ACHN (cell line): ENCODE measurements around the gene MROH2A.

Experiments
- DNase-seq: peaks from one replicate; pipeline ENCODE4 v3.0.0-alpha.2; 2015
- in situ Hi-C: cut with HindIII; loops from 2 replicates; pipeline ENCODE4 v1.10.0; 2017; ENCODE audit warnings: low sequenced_read_pairs, low pct_ligation_motif_present, low pct_unique_long_range_greater_than_20kb

MROH2A gene

DNA sequence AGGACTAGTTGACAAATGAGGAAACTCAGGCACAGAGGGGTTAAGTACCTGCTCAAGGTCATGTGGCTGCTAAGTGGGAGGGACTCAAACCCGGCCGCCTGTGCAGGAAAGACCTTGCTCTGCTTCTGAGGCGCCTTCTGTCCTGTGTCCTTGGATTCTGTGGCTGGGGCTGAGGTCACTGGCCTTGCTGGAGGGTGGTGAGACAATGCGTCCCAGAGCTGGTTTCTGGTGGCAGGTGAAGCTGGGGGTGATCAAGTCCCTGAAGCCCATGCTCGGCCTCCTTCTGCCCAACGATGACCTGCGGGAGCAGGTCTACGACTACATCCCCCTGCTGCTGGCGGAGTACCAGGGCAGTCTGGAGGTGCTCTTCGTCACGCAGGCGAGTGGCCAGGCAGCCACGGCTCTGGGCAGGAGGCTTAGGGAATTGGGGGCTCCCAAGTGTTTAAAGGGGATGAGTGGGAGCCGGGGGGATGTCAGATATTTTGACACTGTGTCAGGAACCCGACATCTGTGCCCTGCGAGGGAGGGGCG, 16.1 kb downstream of the MROH2A start:
- in situ Hi-C loops: no loop called here
- no peak for DNase-seq

DNA sequence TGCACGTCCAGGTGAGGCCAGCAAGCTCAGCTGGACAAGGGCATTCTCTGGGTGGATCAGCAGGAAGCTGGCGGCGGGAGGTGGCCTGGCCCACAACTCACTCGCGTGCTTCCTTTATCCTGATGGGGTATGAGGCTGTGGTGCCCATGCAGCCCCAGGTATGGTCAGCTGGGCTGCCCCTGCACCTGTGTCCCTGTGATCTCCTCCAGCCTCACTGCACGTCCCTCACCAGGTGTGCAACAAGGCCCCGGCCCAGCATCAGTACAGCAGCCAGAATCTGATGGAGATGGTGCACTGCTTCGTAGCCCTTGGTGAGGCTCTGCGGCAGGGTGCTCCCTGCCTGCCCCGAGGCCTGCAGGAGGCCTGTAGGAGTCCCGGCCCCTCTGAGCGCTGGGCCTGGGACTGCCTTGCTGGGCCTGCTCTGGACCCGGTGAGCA, 17.6 kb downstream of the MROH2A start:
- in situ Hi-C loops: no loop called here
- no peak for DNase-seq

DNA sequence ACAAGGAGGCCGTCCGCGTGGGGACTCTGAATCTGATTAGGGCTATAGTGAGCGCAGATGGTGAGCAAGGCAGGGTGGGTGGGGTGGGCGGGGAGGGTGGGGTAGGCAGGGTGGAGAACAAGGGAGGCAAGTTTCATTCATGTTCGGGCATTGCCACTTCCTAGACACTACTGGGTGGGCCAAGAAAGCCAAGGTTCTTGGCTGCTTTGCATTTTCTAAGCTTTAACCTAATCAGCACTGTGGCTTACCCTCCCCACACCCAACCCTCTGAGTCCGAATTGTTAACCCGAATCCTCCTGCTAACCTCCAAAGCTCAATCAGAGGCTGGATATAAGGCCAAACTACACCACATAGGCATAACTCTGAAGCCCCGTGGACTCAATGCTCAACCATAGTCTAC, 18.1 kb downstream of the MROH2A start:
- DNase-seq: no peak
- in situ Hi-C loops: no loop called here

DNA sequence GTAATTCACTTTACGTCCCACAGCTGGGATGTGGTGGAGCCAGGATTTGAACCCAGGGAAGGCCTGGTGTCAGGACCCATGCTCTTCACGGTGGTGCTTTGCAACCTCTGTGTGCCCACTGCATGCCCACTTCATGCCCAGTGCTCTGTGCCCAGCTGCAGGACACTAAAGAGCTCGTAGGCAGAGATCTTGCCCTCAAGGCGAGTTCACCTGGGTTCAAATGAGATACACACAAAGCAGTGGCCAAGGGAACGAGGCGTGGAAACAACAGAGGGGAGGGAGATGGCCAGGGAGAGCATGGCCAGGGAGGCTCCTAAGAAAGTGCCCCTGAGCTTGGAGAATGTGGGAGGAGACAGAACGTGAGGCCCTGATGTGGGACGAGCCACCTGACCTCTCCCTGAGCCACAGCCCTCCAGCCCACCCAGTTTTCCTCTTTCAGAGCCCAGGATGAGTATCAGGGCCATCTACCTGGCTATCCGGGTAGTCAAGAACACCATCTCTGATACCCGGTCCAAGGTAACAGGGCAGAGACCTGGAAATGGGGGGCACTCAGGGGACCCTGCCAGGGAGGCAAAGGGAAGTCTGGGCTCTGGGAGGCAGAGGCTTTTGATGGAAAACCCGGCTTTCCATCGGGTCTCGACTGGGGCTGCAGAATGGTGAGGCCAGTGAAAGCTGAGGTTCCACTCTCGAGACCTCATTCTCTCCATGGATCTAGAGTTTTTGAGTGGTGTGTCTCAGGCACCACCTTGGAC, 20.4 kb downstream of the MROH2A start:
- DNase-seq: no peak
- in situ Hi-C loops: no loop called here

DNA sequence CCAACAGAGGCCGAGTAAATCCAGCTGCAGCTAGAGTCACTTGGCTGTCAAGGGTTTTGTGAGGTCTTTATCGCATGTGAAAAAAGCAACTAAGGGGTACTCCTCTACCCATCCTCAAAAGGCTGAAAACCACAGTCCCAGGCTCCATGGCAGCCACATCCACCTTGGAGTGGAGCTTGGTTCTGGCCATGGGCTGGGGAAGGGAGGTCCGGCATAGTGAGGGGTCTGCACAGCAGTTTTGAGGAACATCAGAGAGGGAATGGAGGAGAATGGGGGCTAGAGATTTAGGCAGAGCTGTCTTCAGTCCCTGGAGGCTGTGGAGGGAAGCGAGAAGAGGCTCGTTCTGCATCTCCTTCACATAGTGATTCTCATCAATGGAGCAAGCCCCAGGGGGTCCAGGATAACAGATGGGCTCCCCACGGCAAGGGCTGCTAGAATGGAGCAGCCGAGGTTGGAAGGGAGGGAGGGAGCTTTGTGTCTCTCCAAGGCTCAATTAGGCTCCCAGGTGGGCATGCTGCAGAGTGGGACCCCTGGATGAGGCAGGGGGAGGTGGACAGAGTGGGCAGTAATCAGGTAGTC, 21.0 kb downstream of the MROH2A start:
- no peak for DNase-seq
- in situ Hi-C loops: no loop called here

DNA sequence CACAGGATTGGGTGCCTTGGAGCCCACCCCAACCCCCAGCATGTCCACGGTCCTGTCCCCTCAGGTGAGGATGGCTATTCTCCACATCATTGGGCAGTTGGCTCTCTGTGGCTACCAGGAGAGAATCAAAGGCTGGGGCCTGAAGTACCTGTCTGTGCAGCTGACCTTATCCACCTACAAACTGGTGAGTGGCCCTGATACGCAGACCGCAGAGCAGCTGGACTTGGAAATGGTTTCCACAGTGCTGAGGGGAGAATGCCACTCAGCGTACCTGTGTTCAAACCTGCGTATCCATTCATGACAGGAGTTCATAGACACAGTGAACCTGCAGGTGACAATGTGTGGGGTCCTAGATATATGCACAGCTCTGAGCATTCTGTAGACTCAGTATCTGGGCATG, 21.6 kb downstream of the MROH2A start:
- no peak for DNase-seq
- in situ Hi-C loops: no loop called here

DNA sequence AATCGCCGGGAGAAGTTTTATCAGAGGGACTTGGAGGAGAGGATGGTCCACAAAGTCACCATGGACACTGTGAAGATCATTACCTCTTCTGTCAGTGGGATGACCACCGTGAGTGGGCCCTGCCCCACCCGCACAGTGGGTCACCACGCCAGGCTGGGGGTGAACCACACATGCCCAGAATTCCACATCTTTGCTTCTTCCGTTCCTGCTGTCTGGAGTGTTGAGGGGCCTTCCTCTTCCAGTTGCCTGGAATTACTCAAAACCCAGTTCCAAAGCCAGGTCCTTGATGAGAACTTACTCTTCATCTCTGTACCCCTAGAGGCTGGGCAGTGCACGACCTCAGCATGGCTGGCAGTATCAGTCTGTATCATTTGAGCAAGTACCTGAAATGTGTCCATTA, 22.1 kb downstream of the MROH2A start:
- in situ Hi-C loops: no loop called here

DNA sequence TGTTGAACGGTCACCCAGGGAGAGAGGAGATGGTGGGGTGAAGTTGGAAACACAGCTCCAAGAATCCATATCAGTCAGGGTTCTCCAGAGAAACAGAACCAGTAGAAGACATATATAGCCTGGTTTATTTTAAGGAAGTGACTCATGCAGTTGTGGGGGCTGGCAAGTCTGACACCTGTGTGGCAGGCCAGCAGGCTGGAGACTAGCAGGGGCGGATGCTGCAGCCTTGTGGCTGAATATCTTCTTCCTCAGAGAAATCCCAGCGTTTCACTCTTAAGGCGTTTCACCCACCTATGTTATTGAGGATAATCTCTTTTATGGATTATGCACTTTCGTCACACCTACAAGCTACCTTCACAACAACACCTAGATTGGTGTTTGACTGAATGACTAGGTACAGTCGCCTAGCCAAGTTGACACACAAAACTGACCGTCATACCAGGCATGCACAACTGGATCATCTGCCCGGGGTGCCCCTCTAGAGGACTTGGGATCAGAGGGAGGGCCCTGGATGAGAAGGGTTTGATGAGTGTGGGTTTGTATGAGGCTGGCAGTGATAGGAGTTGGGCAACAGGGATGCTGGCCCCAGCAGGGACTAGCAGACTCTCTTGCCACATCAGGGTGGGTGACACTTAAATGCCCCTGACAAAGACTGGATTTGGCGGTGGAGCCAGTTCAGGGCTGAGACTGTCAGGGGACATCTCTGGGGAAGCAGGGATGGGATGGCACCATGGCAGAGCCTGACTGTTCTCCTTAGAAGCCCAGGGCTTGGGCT, 23.4 kb downstream of the MROH2A start:
- no peak for DNase-seq
- in situ Hi-C loops: no loop called here

More for the DNA sequence above, 22.1 kb downstream of the MROH2A start:
- DNase-seq: no peak

DNA sequence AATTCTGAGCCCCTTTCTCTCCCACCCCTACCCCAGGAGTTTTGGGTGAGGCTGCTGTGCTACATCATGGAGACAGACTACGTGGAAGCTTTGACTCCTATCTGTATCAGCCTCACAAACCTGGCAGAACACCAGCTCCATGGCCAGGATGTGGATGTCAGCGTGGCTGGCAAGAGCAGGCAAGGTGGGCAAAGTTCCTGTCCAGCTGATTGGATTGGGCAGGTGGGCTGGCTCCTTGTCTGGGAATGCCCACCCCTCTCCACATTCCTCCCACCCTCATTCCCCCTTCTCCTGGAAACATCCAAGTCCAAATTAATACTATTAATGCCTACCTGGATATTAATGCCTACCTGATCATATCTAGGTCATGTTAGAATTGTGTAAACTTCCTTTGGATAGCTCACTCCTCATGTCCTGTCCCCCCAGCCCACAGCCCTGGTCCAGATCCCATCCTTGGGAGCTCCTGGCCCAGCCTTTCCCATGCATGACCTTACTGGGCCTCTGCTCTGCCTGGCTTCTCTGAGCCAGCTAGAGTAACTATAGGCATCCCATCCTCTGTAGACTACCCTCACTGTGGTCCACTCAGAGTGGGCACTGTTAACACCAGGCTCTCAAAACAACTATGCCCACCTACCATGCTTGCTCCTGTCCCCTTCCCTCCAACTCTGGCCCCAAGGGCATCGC, 24.1 kb downstream of the MROH2A start:
- in situ Hi-C loops: no loop called here
- DNase-seq: no peak

DNA sequence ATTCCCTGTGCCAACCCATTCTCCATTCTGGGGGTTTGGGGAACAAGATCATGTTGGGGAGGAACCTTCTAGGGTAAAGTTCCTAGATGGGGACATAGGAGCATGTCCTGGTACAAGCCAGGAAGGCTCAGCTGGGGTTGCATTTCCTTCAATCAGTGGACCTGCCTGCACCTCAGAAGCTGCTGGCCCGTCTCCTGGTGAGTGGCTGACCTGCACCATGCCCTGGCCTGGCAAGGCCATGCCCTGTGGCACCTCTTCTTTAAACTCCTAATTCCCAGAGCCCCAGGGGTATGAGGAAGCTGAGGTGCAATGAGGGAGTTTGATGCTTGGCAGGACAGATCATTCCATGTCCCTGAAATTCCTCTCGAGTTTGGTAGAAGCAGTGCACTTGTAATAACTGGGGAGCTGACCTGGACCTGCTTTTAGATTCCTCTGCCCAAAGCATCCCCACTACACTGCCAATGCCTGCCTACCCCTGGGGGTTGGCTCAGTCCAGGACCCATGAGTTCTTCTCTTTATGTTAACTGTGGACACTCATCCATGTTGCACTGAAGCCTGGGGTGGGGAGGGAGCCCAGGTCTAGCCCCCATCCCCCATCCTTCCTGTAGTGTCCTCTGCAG, 25.3 kb downstream of the MROH2A start:
- in situ Hi-C loops: no loop called here

DNA sequence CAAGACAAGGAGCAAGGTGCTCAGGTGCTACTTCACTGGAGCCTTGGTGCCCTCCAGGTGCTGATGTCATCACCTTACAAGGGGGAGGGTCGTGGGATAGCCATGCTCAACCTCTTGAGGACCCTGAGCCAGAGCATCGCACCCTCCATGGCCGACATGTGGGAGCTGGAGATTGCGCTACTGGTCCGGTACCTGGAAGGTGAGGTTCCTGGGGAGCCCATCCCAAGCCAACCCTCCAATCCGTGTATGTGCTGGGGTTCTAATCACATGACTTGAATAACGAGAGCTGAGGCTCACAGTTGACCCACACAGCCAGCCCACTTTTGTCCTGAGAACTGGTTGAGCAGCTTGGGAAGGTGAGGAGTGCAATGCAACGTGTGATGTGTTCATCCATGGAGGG, 25.9 kb downstream of the MROH2A start:
- in situ Hi-C loops: no loop called here
- DNase-seq: no peak

More for the DNA sequence above, 25.3 kb downstream of the MROH2A start:
- DNase-seq: no peak

DNA sequence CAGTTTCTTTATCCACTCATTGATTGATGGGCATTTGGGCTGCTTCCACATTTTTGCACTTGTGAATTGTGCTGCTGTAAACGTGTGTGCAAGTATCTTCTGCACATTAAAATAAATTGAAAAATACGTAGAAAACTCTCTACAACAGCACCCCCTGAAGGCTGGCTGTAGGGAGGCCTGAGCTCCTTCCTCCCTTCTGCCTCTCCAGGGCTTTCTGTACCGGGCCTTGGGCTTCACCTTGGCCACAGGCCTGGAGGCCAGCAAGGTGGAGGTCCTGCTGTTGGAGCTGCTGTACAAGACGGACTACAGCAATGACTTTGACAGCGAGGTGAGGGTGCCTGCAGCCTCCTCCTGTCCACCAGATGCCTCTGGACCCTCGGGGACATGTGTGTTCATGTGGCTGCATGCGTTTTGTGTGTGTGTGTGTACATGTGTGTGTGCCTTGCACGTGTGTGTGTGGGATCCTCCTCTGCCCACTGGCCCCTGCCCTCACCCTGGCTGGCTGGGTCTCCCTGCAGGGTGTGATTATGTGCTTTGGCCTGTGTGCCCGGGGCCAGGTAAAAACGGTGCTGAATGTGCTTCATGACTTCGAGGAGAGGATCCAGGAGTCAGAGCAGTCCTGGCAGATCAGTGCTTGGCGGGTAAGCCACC, 29.2 kb downstream of the MROH2A start:
- DNase-seq: no peak
- in situ Hi-C loops: no loop called here

DNA sequence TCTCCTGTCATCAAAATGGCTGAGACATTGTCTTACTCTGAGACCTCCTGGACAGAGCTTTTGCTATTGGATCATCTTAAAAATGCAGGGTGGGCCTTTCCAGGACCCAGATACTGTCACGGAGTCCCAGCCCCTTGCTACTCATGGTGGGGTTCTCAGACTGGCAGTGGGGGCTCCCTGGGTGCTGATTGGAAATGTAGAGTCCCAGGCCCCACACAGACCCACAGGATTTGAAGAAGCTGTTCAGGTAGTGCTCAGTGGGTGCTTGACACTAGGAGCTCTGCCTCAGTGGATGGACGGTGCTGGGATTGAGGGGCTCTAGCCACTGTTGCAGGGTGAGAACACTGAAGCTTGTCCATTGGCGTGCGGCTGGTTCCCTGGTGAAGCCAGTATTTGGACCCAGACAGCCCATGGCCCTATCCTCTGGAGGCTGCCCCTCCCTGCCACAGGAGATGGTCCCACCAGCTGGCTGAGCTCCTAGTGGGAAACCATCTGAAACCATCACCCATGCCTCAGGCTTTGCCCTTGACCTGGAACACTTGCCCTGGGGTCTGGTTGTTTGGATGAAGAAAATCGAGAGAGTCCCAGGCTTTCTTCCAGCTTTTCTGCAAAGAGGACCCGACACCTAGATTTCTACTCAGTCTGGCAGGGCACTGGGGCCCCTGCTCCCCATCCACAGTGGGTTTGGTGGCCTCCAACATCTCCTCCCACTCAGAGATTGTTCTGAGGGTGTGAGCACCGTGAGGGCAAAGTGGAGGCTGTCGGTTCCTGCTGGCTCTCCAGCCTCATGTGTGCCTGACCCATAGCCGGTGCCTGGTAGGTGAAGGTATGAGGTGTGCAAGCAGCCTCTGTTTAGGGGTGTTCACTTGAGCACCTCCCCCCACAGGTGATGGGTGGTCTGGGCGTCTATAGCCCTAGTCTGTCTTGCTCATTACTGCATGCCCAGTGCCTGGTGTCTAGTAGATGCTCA, 30.1 kb downstream of the MROH2A start:
- in situ Hi-C loops: no loop called here
- no peak for DNase-seq

DNA sequence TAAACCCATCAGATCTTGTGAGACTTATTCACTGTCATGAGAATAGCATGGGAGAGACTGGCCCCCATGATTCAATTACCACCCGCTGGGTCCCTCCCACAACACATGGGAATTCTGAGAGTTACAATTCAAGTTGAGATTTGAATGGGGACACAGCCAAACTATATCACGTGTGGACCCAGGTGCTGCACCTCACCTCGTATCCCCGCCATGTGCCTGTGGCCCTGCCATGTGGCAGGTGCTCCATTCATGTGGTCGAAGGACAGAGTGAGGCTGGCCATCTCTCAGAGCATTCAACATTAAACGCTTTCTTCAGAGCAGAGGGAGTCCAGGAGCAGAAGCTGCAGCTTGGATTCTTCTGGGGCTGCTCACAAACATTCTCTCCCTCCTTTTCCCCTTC, 32.3 kb downstream of the MROH2A start:
- no peak for DNase-seq
- in situ Hi-C loops: no loop called here

DNA sequence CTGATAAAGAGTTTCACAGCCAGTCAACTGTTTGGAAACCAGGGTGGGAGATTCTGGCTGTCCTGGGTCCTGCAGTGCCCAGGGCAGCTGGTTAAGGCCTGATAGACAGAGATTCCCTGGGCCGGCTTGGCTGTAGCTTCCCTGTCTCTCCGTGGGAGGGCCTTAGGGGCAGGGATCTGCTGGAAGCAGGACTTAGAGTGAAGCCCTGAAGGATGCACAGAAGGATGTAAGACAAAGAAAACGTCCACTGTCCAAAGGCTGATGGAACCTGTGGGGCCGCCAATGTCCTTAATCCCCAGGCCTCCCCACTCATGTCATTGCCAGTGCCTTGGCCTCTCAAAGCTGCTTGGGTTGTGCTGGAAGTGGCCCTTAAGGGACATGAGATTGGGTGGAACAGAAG, 33.0 kb downstream of the MROH2A start:
- in situ Hi-C loops: no loop called here
- DNase-seq: no peak

DNA sequence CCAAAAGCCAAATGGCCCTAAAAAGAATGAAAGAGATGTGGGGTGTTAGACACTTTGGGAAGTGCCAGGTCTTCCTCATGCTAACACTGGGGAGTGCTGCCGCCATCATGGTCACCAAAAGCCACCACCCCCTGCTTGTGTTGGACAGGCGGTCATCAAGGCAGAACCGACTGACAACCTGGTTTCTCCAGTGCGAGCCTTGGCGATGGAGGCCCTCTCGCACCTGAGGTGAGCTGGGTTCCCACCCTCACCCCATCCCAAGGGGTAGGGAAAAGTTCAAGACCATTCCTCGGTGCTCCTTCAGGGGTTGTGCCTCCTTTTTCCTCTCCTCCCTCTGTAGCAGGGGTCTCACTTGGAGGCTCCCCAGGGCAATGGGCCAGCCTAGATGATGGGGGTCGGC, 33.6 kb downstream of the MROH2A start:
- no peak for DNase-seq
- in situ Hi-C loops: no loop called here
